Astrocyte of the spinal cord (primary cell): ENCODE results near the gene GID8.

Experiments
- DNase-seq: peaks from one replicate; pipeline ENCODE4 v3.0.0; 2011; ENCODE audit warnings: low read depth, low spot score
- H3K4me3 ChIP-seq: 2 replicates; pipeline ENCODE4 v1.5.1; 2011; ENCODE audit warnings: low read depth, mild to moderate bottlenecking, low read length, moderate library complexity
- CTCF ChIP-seq: IDR thresholded peaks from 2 replicates; pipeline ENCODE4 v1.5.1; 2012; ENCODE audit warnings: low read depth, mild to moderate bottlenecking, low read length, inconsistent platforms
- in situ Hi-C: cut with HindIII; loops from 2 replicates; pipeline ENCODE4 v1.10.0; 2017; ENCODE audit warnings: low sequenced_read_pairs

The GID8 gene

GRCh38 chr20:62952373-62952967, 14.5 kb downstream of the GID8 start, which contains the start of gene SLC17A9:
SLC17A9 (plus strand) TSS chr20:62952709; CDS start chr20:62952831, 122 bp downstream.
- DNase-seq = no peak
- peak within 1 kb of the TSS; percentile 15 for H3K4me3 ChIP-seq
- in situ Hi-C loops = no loop called here
- TF ChIP-seq CTCF = no peak

GRCh38 chr20:62952968-62953838, 15.3 kb downstream of the GID8 start:
- peak overlapping the region; percentile 2 for H3K4me3 ChIP-seq
- DNase-seq = no peak
- no peak for TF ChIP-seq CTCF
- in situ Hi-C loops = no loop called here

GRCh38 chr20:62953839-62954703, 16.1 kb downstream of the GID8 start:
- TF ChIP-seq CTCF = no peak
- H3K4me3 ChIP-seq = no peak overlapping the region
- in situ Hi-C loops = no loop called here
- DNase-seq = peak; percentile 54

- no peak for TF ChIP-seq CTCF
- in situ Hi-C loops = no loop called here
- no peak overlapping the region for H3K4me3 ChIP-seq
- DNase-seq = no peak
Measured at GRCh38 chr20:62955519-62956386, 17.8 kb downstream of the GID8 start.

- in situ Hi-C loops = no loop called here
- no peak overlapping the region for H3K4me3 ChIP-seq
- no peak for DNase-seq
- TF ChIP-seq CTCF = no peak
Measured at GRCh38 chr20:62956387-62957135, 18.6 kb downstream of the GID8 start.
